Measurements from ENCODE around the gene ARHGAP10. TPM values are rescaled to one million over a fixed set of nuclear protein-coding genes. Genes with fewer than 3 reads are reported as not detected.

Gene ARHGAP10
- total RNA-seq, 1 experiment from 2014 or later = 36.9 TPM

DNA sequence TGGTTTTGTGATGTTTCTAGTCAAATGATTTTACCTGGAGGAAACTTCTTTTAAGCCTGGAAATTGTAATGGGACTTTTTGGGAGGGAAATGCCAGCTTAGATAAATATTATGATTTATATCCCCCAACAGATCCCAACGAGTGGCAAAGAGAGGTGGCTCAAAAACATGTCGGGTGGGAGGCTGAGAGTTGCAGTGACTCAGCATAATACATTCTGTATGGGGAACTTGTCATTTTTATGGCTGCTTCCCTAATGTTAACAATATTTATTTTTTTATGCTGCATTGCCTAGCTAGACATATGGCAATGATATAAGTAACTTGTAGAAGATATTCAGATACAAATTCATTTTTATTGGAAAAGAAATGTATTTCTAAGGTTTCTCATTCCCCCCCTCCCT is 219.0 kb downstream of the ARHGAP10 start:
- Histone ChIP-seq H3K27me3 (replicated peaks) (no peaks in the 10 kb centered on the region), H3K4me1 (replicated peaks) (no peaks in the 10 kb centered on the region), H3K4me3 (no peak overlapping the region), H3K36me3 (peaks cover 35% of the 10 kb centered on the region), H3K9me3 (replicated peaks) (no peaks in the 10 kb centered on the region), H3K27ac (no peak overlapping the region)
- DNase-seq (ENCODE audit: low read depth in 1 of 2, low spot score in 2 of 2) = no peak

DNA sequence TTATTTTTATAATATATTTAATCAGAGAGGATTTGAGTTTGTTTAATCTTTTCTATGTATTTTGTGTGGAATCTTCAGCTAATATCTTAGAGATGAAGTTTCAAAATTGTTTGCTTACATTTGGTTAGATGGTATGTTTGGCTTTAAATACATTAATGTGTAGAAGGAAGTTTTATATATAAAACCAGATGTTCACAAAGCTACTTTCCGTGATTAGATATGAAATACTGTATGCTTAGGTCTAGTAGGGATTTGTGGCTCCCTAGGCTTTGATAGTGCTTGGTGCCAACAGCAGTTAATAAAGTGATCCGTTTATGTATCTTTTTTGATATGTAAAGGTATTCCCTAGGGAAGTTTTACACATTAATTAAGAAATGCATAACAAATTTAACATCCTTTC is 223.0 kb downstream of the ARHGAP10 start:
- H3K4me1 ChIP-seq (replicated peaks) = no peaks in the 10 kb centered on the region
- no peaks in the 10 kb centered on the region for H3K27me3 ChIP-seq (replicated peaks)
- H3K4me3 ChIP-seq = no peak overlapping the region
- H3K9me3 ChIP-seq (replicated peaks) = no peaks in the 10 kb centered on the region
- no peak for DNase-seq (ENCODE audit: low read depth in 1 of 2, low spot score in 2 of 2)
- H3K36me3 ChIP-seq = peaks cover 14% of the 10 kb centered on the region
- H3K27ac ChIP-seq = no peak overlapping the region

DNA sequence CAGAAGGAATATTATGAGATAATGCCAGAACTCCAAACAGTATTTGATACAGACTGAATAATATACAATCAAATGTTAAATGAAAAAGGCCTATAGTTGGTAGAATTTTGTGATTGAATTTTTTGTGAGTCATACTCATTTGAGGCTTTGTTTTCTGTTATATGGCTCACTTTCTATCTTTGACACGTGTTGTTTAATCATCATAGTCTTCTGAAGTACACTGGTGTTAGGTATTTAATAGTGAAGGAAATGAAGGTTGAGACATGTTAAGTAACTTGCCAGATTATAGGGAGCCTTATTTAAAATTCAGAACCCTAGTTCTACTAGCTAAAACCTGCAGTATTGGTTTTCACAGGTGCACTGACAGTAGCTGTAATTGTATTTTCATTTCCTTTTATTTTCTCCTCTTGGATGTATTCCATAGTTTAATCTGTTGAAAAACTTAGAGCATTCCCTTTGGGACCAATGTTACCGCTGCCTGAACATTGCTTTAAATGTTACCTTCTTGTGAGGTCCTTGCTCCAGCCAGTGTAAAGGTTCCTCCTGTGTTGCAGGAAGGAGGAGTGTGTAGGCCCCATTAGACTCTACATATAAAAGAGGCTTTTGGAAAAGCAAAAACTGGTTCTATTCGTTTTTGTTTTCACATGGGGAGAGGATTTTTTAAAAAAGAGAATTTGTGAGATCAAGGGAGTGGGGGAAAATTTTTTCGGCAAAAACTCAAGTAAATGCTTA is 224.1 kb downstream of the ARHGAP10 start:
- no peak for DNase-seq (ENCODE audit: low read depth in 1 of 2, low spot score in 2 of 2)
- Histone ChIP-seq H3K27ac (no peak overlapping the region), H3K27me3 (replicated peaks) (no peaks in the 10 kb centered on the region), H3K4me3 (no peak overlapping the region), H3K4me1 (replicated peaks) (no peaks in the 10 kb centered on the region), H3K36me3 (peaks cover 9% of the 10 kb centered on the region; the same call in 1 of the 2 replicates), H3K9me3 (replicated peaks) (no peaks in the 10 kb centered on the region)

DNA sequence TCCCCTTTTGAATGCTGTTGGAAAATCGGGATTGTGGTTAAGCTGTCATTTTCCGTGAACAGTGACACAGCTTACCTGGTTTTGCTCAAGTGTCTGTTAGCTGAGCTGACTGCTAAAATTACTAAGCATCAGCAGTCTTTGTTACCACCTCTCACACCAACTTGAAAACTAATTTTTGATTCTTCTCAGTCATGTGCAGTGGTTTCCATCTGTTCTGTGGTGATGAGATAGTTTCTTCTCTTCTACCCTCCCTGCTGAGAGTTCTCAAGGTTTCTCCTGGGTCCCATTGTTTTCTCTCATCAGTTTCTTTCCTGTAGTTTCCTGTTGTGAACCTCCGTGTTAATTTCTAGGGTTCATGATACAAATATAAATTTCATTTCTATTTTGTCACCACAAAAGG is 225.6 kb downstream of the ARHGAP10 start:
- DNase-seq (ENCODE audit: low read depth in 1 of 2, low spot score in 2 of 2) = no peak
- H3K9me3 ChIP-seq (replicated peaks) = no peaks in the 10 kb centered on the region
- no peak overlapping the region for H3K4me3 ChIP-seq
- peaks cover 11% of the 10 kb centered on the region; the same call in 1 of the 2 replicates for H3K36me3 ChIP-seq
- no peaks in the 10 kb centered on the region for H3K27me3 ChIP-seq (replicated peaks)
- no peak overlapping the region for H3K27ac ChIP-seq
- H3K4me1 ChIP-seq (replicated peaks) = no peaks in the 10 kb centered on the region

DNA sequence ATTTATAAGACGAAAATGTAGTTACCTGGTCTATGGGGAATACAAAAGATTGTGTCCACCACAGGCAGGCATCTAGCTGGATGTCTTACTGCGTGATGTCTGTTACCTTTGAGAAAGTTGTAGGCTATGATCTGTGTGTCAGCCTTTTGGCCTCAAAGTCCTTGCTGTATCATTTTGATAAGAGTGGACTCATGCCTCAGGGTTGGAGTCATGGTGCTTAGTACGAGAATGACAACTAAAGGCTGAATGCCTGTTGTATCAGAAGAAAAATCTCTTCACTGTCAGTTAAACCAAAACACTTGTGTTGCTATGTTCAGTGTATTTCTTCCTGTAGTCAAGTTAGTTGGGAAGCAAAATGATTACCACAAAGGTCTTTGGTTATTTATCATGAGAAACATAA is 226.2 kb downstream of the ARHGAP10 start:
- no peak overlapping the region for H3K27ac ChIP-seq
- no peaks in the 10 kb centered on the region for H3K27me3 ChIP-seq (replicated peaks)
- no peak for DNase-seq (ENCODE audit: low read depth in 1 of 2, low spot score in 2 of 2)
- no peak overlapping the region for H3K4me3 ChIP-seq
- peaks cover 13% of the 10 kb centered on the region; the same call in 1 of the 2 replicates for H3K36me3 ChIP-seq
- H3K4me1 ChIP-seq (replicated peaks) = no peaks in the 10 kb centered on the region
- no peaks in the 10 kb centered on the region for H3K9me3 ChIP-seq (replicated peaks)

DNA sequence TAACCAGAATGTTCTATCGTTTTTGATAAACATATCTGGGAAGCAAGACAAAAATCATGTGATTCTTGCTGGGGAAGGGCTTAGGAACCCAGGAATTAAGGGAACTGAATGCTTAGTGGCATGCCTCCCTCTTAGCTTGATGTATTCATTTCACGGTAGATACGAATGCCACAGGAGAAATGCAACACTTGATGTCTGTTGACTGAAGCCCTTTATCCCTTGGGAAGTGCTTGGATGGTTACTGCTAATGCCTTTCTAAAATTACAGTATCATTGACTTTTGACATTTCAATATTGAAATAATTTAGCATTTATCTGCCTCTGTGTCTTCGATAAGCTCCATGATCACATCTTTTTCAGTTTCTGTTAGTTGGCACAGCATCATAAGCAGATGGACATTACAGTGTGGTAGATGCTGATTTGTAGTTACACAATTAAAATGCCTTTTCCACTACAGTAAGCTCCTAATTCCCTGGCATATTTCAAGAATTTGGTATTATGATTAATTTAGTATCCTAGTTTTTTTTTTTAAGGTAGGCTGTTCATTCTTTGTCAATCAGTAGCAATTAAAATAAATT is 226.7 kb downstream of the ARHGAP10 start:
- Histone ChIP-seq H3K27me3 (replicated peaks) (no peaks in the 10 kb centered on the region), H3K36me3 (peaks cover 19% of the 10 kb centered on the region; the same call in 1 of the 2 replicates), H3K4me1 (replicated peaks) (no peaks in the 10 kb centered on the region), H3K4me3 (no peak overlapping the region), H3K27ac (no peak overlapping the region), H3K9me3 (replicated peaks) (no peaks in the 10 kb centered on the region)
- DNase-seq (ENCODE audit: low read depth in 1 of 2, low spot score in 2 of 2) = no peak

DNA sequence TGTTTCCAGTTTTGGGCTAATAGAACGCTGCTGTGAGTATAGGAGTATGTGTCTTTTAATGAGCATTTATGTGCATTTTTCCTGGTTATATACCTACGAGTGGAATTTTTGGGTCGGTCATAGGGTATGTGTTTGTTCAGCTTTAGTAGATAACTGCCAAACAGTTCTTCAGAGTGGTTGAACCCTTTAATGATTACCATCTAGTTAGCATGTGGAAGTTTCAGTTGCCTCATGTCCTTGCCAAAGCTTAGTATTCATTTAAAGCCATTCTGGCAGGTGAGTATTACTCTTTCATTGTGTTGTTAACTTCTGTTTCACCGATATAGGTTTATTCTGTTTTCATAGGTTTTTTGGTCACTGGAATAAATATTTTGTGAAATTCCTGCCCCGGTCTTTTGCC is 229.1 kb downstream of the ARHGAP10 start:
- H3K9me3 ChIP-seq (replicated peaks) = no peaks in the 10 kb centered on the region
- DNase-seq (ENCODE audit: low read depth in 1 of 2, low spot score in 2 of 2) = no peak
- H3K36me3 ChIP-seq = peaks cover 24% of the 10 kb centered on the region; the same call in 1 of the 2 replicates
- no peaks in the 10 kb centered on the region for H3K27me3 ChIP-seq (replicated peaks)
- H3K4me1 ChIP-seq (replicated peaks) = no peaks in the 10 kb centered on the region
- H3K4me3 ChIP-seq = no peak overlapping the region
- H3K27ac ChIP-seq = no peak overlapping the region

DNA sequence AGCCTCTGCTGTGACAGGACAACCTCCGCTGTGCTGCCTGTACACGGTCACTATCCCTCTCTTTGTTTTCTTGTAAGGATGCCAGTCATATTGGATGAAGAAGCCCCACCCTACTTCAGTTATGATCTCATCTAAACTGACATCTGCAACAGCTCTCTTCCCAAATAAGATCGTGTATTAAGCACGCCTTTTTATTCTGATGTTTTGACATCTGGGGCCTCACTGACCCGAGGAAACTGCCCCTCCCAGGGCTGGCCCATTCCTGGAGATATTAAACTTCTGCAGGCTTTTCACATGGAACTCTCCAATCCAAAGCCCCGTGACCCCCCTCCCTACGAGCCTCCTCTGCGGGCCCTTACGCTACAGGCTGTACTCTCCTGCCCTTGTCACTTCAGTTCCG is 232.0 kb downstream of the ARHGAP10 start:
- no peak for DNase-seq (ENCODE audit: low read depth in 1 of 2, low spot score in 2 of 2)
- Histone ChIP-seq H3K36me3 (peaks cover 33% of the 10 kb centered on the region; the same call in 1 of the 2 replicates), H3K4me1 (replicated peaks) (no peaks in the 10 kb centered on the region), H3K27ac (no peak overlapping the region), H3K4me3 (no peak overlapping the region), H3K27me3 (replicated peaks) (no peaks in the 10 kb centered on the region), H3K9me3 (replicated peaks) (no peaks in the 10 kb centered on the region)

DNA sequence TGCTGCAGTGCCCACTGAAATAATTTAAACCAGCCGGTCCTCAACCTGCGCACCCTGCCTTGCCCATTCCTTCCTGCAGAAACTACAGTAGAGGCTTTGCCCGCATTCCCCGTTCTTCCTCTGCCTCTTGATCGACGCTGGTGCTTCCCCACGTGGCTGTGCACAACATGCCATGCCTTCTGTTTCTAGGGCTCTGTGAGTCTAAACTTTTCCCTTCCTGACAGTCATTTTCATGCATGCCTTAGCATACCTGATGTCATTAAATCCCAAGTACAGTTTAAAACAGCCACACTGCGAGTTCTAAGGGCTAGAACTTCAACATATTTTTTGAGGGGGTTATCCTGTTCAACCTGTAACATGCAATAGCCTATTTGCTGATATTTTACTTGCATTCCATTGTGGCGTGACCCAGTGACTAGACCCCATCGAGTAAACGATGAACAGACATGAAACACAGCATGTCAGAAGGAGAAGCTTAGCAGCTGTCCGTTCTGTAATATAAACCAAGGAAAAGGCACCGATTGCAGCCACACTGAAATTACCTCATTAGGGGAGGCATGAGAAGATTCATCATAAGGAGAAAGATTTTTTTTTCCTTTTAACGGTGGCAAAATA is 232.5 kb downstream of the ARHGAP10 start:
- no peak overlapping the region for H3K27ac ChIP-seq
- no peak for DNase-seq (ENCODE audit: low read depth in 1 of 2, low spot score in 2 of 2)

DNA sequence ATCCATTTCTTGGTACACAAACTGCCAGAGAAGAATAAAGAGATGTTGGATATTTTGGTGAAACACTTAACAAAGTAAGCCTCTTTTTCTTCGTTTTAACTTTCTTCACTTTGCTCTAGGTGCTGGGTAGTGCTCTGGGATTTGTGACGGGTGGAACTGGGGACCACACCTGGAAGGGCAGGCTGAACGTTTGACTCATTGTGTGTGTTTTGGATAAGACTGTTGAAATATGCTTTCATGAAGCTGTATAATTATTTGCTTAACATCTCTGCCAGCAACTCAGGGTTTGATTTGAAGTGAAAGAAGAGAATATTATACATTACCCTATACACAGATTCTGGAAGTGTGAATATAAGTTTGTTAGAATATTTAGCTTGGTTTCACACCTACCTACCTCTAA is 233.2 kb downstream of the ARHGAP10 start:
- Histone ChIP-seq H3K27me3 (replicated peaks) (no peaks in the 10 kb centered on the region), H3K9me3 (replicated peaks) (no peaks in the 10 kb centered on the region), H3K27ac (no peak overlapping the region), H3K4me1 (replicated peaks) (peaks cover 5% of the 10 kb centered on the region; the same call in 1 of the 2 replicates), H3K36me3 (peaks cover 40% of the 10 kb centered on the region), H3K4me3 (no peak overlapping the region)
- DNase-seq (ENCODE audit: low read depth in 1 of 2, low spot score in 2 of 2) = no peak

More for the DNA sequence above, 232.5 kb downstream of the ARHGAP10 start:
- Histone ChIP-seq H3K4me3 (no peak overlapping the region), H3K4me1 (replicated peaks) (no peaks in the 10 kb centered on the region), H3K36me3 (peaks cover 33% of the 10 kb centered on the region; the same call in 1 of the 2 replicates), H3K9me3 (replicated peaks) (no peaks in the 10 kb centered on the region), H3K27me3 (replicated peaks) (no peaks in the 10 kb centered on the region)

DNA sequence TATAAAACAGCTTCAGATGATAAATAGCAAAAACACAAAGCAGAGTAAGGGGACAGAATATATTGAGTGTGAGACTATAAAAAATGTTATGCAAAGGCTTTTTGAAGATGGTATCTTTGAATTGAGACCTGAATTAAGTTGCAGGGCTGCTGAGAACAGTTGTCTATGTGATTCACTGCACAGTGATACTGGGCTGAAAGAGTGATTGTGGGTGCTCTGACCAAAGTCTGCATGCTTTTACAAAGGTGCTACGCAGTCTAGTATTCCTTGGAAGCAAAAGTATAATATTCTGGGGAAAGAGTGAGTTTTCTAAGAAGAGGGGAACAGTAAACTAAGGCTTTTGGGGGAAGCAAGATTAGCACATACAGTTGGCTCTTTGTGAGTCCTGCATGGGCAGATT is 234.0 kb downstream of the ARHGAP10 start:
- H3K36me3 ChIP-seq = peaks cover 41% of the 10 kb centered on the region
- DNase-seq (ENCODE audit: low read depth in 1 of 2, low spot score in 2 of 2) = no peak
- H3K27ac ChIP-seq = no peak overlapping the region
- H3K4me3 ChIP-seq = no peak overlapping the region
- no peaks in the 10 kb centered on the region for H3K27me3 ChIP-seq (replicated peaks)
- peaks cover 12% of the 10 kb centered on the region; the same call in 1 of the 2 replicates for H3K4me1 ChIP-seq (replicated peaks)
- H3K9me3 ChIP-seq (replicated peaks) = no peaks in the 10 kb centered on the region

DNA sequence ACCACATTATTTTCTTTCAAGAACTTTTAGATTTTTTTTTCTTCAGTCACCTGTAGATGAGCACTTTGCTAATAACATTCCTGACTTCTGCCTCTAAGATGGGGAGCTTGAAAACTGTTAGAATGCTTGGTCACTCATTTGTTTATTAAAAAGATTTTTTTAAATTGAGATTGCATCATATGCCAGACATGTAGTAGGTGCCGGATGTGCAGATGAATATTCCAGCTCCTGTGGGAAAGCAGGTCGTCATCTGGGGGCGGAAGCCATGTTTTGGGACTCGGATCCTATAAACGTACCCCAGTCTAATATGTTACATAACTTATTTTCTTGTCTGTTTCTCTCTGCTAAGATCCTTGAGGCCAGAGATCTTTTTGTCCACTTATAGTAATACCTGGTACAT is 236.8 kb downstream of the ARHGAP10 start:
- Histone ChIP-seq H3K36me3 (peaks cover 29% of the 10 kb centered on the region), H3K9me3 (replicated peaks) (no peaks in the 10 kb centered on the region), H3K27ac (no peak overlapping the region), H3K4me1 (replicated peaks) (peaks cover 12% of the 10 kb centered on the region; the same call in 1 of the 2 replicates), H3K27me3 (replicated peaks) (no peaks in the 10 kb centered on the region), H3K4me3 (no peak overlapping the region)
- DNase-seq (ENCODE audit: low read depth in 1 of 2, low spot score in 2 of 2) = no peak

DNA sequence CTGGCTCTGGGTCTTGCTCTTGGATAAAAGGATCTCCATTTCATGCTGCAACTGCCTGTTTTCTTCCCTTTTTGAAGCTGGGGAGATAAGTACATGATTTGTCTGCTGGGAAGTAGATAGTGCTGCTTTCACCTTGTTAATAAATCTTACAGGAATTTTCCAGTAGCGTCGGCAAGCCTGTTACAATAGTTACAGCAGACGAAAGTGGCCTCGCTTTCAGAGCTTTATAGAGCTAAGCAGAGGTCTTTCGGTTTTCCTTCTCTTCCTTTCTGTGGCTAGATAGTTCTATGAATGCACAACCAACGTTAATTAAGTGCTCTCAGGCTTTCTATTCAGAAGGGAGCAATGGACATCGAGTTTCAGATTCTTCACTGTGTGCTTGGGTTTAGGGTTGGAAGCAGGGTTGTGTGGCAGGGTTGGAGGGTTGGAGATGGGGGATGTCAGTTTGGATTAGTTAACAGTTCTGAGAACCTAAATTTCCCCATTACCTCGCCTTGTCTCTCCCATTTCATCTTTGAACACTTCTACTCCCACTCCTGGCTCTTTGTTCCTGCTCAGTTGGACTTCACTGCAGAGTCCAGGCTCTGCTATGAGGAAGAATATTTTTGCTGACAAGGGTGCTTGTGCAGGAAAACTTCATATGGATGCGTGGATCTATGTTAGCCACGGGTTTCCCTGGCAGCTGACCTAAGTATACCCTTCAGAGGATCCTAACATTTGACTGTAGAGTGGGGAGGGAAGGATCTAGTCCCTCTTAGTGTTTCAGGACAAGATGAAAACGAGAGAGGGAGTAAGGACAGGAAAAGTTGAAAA is 237.9 kb downstream of the ARHGAP10 start:
- peaks cover 27% of the 10 kb centered on the region for H3K36me3 ChIP-seq
- H3K4me3 ChIP-seq = no peak overlapping the region
- H3K9me3 ChIP-seq (replicated peaks) = no peaks in the 10 kb centered on the region
- no peak overlapping the region for H3K27ac ChIP-seq
- peaks cover 12% of the 10 kb centered on the region; the same call in 1 of the 2 replicates for H3K4me1 ChIP-seq (replicated peaks)
- H3K27me3 ChIP-seq (replicated peaks) = no peaks in the 10 kb centered on the region
- no peak for DNase-seq (ENCODE audit: low read depth in 1 of 2, low spot score in 2 of 2)

Data from SJSA1 (cell line).